Tibial nerve (tissue), 4 donors: ENCODE measurements around the gene DIS3. TPM values are rescaled to one million over a fixed set of nuclear protein-coding genes. Genes with fewer than 3 reads are reported as not detected.
"Not testable (repeated sequence)": the region's sequence is repeated elsewhere in the genome, so short reads cannot be mapped to it uniquely, and the experiment has no call there.

Experiments used
- DNase-seq, 2 donors: peaks; one replicate each; pipeline ENCODE4 v3.0.0-alpha.2; 2019; ENCODE audit warnings: low spot score in 2 of 2
- H3K27ac ChIP-seq, 4 donors: fragments of 200-600 bp; sonication (generic) in 3 of 4; one replicate each; pipeline ENCODE4 v1.5.1; 2017 to 2019; ENCODE audit warnings: mild to moderate bottlenecking in 1 of 4
- H3K27me3 ChIP-seq, 2 donors: fragments of 200-600 bp; sonication (generic) in 1 of 2; one replicate each; pipeline versions ENCODE4 v1.5.1 to v1.6.0; 2017 to 2019
- H3K36me3 ChIP-seq, 3 donors: fragments of 200-600 bp; sonication (generic); one replicate each; pipeline ENCODE4 v1.5.1; 2018 to 2019
- H3K4me1 ChIP-seq, 4 donors: fragments of 200-600 bp; sonication (generic) in 3 of 4; one replicate each; pipeline ENCODE4 v1.5.1; 2017 to 2019
- H3K4me3 ChIP-seq, 4 donors: fragments of 200-600 bp; sonication (generic) in 3 of 4; one replicate each; pipeline ENCODE4 v1.5.1; 2017 to 2019; ENCODE audit warnings: mild to moderate bottlenecking in 1 of 4, moderate library complexity in 1 of 4
- H3K9me3 ChIP-seq, 4 donors: fragments of 200-600 bp; sonication (generic) in 3 of 4; one replicate each; pipeline ENCODE4 v1.5.1; 2017 to 2019
- EP300 ChIP-seq, 2 donors: sonication (generic); formaldehyde crosslinking; IDR thresholded peaks; one replicate each; pipeline ENCODE4 v1.6.1; 2017; ENCODE audit warnings: antibody characterized with exemption in 2 of 2, mild to moderate bottlenecking in 1 of 2
- POLR2A ChIP-seq, 2 donors: fragments of 450-650 bp; IDR thresholded peaks; one replicate each; pipeline ENCODE4 v1.6.1; 2017; ENCODE audit warnings: antibody characterized with exemption in 2 of 2, mild to moderate bottlenecking in 2 of 2, moderate library complexity in 2 of 2
- WGBS, 2 donors: methylation state at CpG; one replicate each; pipeline ENCODE4 v1.1.5; 2018; 5-methylcytosine and 5-hydroxymethylcytosine counted together
- total RNA-seq, 4 donors: library from RNA; depleted of rRNA; stranded (reverse); fragments of >200 nt; gene quantifications; one replicate each; pipeline ENCODE4 v1.1.0, GENCODE V29; 2016
- TF ChIP-seq, protein P1 (sequence below), 5 experiments: fragments of 200-600 bp in 3 of 5; fragments of 450-650 bp in 2 of 5; sonication (generic) in 3 of 5; IDR thresholded peaks; one replicate each; pipeline ENCODE4 v1.5.1; 2016 to 2019; ENCODE audit warnings: antibody characterized with exemption in 5 of 5, mild to moderate bottlenecking in 3 of 5, moderate library complexity in 2 of 5

DIS3 gene
- total RNA-seq, 4 donors from 2014 or later: 28.0 to 37.4 (median 30.8) TPM

DNA sequence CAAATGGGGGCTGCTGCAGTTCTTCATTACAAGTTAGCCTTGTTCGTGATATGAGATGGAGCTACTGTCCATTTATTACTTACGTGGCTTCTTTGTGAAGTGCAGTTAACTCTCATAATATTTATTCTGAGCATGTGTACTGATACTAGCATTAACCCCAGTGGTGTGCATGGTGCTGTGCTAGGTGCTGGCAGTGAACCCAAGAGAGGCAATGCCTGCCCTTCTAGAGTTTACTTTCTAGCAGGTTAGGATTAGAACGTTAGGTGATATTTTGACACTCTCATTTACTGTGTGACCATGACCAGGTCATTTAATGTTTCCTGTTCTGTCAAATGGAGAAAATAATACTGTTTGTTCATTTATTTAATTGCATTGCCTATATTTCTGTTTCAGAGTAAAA lies 17.1 kb upstream of the DIS3 start:
- Histone ChIP-seq H3K27ac (no peak overlapping the region), H3K27me3 (no peaks in the 10 kb centered on the region), H3K36me3 (peaks cover 0 to 54% (median 0%) of the 10 kb centered on the region in 3 donors), H3K4me1 (no peaks in the 10 kb centered on the region), H3K4me3 (no peak overlapping the region), H3K9me3 (no peaks in the 10 kb centered on the region)
- no peak for DNase-seq
- TF ChIP-seq EP300 (IDR thresholded peaks at IDR 0.05) (no peak), POLR2A (IDR thresholded peaks at IDR 0.05) (no peak)
- TF ChIP-seq, protein P1, sequence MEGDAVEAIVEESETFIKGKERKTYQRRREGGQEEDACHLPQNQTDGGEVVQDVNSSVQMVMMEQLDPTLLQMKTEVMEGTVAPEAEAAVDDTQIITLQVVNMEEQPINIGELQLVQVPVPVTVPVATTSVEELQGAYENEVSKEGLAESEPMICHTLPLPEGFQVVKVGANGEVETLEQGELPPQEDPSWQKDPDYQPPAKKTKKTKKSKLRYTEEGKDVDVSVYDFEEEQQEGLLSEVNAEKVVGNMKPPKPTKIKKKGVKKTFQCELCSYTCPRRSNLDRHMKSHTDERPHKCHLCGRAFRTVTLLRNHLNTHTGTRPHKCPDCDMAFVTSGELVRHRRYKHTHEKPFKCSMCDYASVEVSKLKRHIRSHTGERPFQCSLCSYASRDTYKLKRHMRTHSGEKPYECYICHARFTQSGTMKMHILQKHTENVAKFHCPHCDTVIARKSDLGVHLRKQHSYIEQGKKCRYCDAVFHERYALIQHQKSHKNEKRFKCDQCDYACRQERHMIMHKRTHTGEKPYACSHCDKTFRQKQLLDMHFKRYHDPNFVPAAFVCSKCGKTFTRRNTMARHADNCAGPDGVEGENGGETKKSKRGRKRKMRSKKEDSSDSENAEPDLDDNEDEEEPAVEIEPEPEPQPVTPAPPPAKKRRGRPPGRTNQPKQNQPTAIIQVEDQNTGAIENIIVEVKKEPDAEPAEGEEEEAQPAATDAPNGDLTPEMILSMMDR (IDR thresholded peaks at IDR 0.05): no peak
- 52 to 71% methylated on average over 3 of the region's 3 CpGs for WGBS, 2 donors

DNA sequence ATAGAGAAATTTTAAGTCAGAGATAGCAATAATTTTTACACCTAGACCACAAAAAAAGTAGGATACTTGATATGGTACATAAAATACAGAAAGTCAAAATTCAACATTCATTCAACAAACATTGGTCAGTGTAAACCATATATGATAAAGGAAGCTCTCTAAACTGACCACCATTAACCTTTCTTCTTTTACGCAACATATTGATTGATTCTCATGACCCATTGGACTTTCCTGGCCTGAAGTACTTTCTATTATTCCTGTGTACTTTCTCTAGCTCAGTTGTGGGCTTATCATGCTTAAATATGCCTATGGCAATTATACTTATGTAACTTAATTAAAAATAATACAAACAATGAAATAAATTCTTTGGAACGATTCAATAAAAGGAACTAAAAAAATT lies 10.9 kb upstream of the DIS3 start:
- Histone ChIP-seq H3K4me3 (no peak overlapping the region), H3K36me3 (peaks cover 0 to 65% (median 0%) of the 10 kb centered on the region in 3 donors), H3K9me3 (no peaks in the 10 kb centered on the region), H3K27me3 (no peaks in the 10 kb centered on the region), H3K27ac (no peak overlapping the region), H3K4me1 (peaks cover 0 to 5% (median 0%) of the 10 kb centered on the region in 4 donors)
- 92 to 97% methylated on average over 2 of the region's 2 CpGs for WGBS, 2 donors
- TF ChIP-seq, protein P1 (IDR thresholded peaks at IDR 0.05): no peak
- TF ChIP-seq POLR2A (IDR thresholded peaks at IDR 0.05) (no peak), EP300 (IDR thresholded peaks at IDR 0.05) (no peak)
- DNase-seq: no peak

DNA sequence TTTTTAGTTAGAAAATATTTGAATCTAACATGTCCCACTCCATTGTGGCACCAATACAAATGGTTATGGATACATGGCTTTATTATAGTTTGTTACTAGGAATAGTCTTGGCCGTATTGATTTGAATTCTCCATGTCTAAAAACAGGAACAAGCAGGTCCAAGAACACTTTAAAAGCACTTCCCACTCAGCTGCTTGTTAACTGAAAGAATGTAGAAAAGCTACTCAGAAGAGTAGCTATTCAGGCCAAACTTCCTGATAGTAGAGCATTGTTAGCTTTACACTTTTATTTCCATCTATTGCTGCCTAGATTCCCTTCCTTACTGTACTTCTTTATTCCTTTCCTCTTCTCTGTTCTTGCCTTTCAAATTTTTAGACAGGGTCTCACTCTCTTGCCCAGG lies 7.1 kb upstream of the DIS3 start:
- Histone ChIP-seq H3K27me3 (no peaks in the 10 kb centered on the region), H3K36me3 (peaks cover 0 to 63% (median 0%) of the 10 kb centered on the region in 3 donors), H3K27ac (no peak overlapping the region), H3K4me1 (peaks cover 0 to 29% (median 0%) of the 10 kb centered on the region in 4 donors), H3K4me3 (no peak overlapping the region), H3K9me3 (no peaks in the 10 kb centered on the region)
- DNase-seq: no peak
- WGBS, 2 donors: 55 to 57% methylated on average over 1 of the region's 1 CpG
- TF ChIP-seq, protein P1 (IDR thresholded peaks at IDR 0.05): no peak
- TF ChIP-seq POLR2A (IDR thresholded peaks at IDR 0.05) (no peak), EP300 (IDR thresholded peaks at IDR 0.05) (no peak)

DNA sequence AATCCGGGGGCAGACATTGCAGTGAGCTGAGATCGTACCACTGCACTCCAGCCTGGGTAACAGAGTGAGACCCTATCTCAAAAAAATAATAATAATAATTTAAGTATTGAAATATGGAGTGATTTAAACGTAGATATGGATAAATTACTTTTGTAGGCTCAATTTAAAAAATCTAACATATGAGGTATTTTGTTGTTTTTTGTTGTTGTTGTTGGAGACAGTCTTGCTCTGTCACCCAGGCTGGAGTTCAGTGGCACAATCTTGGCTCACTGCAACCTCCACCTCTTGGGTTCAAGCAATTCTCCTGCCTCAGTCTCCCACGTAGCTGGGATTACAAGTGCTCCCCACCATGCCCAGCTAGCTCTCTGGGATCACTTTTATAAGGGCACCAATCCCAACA lies 3.0 kb upstream of the DIS3 start:
- Histone ChIP-seq H3K36me3 (peaks cover 0 to 30% (median 0%) of the 10 kb centered on the region in 3 donors), H3K4me1 (peaks cover 0 to 56% (median 2%) of the 10 kb centered on the region in 4 donors)
- not testable (repeated sequence) for H3K9me3 ChIP-seq, DNase-seq, H3K27me3 ChIP-seq, H3K27ac ChIP-seq, H3K4me3 ChIP-seq
- 93 to 94% methylated on average over 4 of the region's 4 CpGs for WGBS, 2 donors

DNA sequence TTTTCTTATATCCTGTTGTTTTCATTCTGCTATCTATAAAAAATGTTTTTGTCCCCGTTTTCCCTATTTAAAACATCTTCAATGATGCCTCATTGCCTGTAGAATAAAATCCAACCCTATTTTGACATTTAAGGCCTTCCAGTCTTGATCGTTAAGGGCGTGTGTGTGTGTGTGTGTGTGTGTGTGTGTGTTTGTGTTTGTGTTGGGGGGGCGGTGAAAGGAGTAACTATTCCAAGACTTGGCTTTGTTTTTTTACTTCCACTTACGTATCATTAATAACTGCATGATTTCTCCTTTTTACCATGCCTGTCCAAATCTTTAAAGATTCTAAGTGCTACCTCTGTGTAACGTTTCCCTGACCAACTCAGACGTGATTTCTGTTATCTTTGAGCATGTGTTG lies 1.0 kb upstream of the DIS3 start:
- 1 to 5% methylated on average over 7 of the region's 7 CpGs for WGBS, 2 donors
- TF ChIP-seq, protein P1 (IDR thresholded peaks at IDR 0.05): no peak
- TF ChIP-seq POLR2A (IDR thresholded peaks at IDR 0.05): no peak
- peak overlapping the region in 3 of 4 donors; percentile 87 to 90 (median 89) for H3K27ac ChIP-seq
- peak overlapping the region; percentile 88 to 99 (median 97) for H3K4me3 ChIP-seq
- H3K9me3 ChIP-seq: no peaks in the 10 kb centered on the region
- peaks cover 0 to 32% (median 0%) of the 10 kb centered on the region in 3 donors for H3K36me3 ChIP-seq
- DNase-seq: no peak
- no peaks in the 10 kb centered on the region for H3K27me3 ChIP-seq
- H3K4me1 ChIP-seq: peaks cover 0 to 69% (median 10%) of the 10 kb centered on the region in 4 donors

DNA sequence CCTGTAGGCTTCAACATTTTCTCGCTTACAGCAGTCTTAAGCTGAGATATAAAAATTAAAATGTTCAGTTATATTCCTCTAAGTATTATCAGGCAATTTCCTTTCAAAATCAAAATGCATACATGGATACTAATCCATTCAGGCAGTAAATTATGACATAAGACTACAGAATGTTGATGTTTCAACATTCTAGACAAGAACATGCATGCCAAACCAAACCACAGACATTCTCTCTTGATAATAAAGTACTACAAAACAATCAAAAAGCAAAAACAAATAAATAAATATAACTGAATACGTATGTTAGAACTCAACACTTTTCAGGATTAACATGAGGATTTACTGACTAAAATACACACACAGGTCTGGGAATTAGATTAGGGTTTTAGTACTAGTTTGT lies 7.7 kb downstream of the DIS3 start:
- H3K4me3 ChIP-seq: no peak overlapping the region
- peaks cover 0 to 89% (median 10%) of the 10 kb centered on the region in 3 donors for H3K36me3 ChIP-seq
- TF ChIP-seq, protein P1 (IDR thresholded peaks at IDR 0.05): no peak
- no peak for DNase-seq
- H3K27ac ChIP-seq: no peak overlapping the region
- H3K9me3 ChIP-seq: no peaks in the 10 kb centered on the region
- peaks cover 0 to 15% (median 1%) of the 10 kb centered on the region in 4 donors for H3K4me1 ChIP-seq
- 71 to 78% methylated on average over 2 of the region's 2 CpGs for WGBS, 2 donors
- H3K27me3 ChIP-seq: no peaks in the 10 kb centered on the region
